Activated CD8-positive, alpha-beta memory T cell treated with anti-CD3 and anti-CD28 coated beads, Interleukin-2, amount 10 ng/mL, durations not matched to agents 7 days and 5 days (primary cell): Measurements from ENCODE around the gene KIFAP3. TPM values are rescaled to one million over a fixed set of nuclear protein-coding genes. Genes with fewer than 3 reads are reported as not detected.
"Not testable (repeated sequence)": the region's sequence is repeated elsewhere in the genome, so short reads cannot be mapped to it uniquely, and the experiment has no call there.

Source experiments
- ATAC-seq: fragments of 150-1000 bp; cut with Tn5 transposase; one replicate; pipeline ENCODE4 v1.10.0; 2021; ENCODE audit warnings: moderate library complexity
- CTCF ChIA-PET: fragments of 350-600 bp; sonication (Branson Sonifier 250); formaldehyde crosslinking; loops from one replicate; lab custom pipeline; 2021; ENCODE audit warnings: antibody characterized with exemption; lab: Charles Lee
- DNase-seq: peaks from one replicate; pipeline ENCODE4 v3.0.0-alpha.2; 2020
- H3K27ac Mint-ChIP-seq: one replicate; pipeline ENCODE4 v1.8.0; 2021; ENCODE audit warnings: mild to moderate bottlenecking, mixed read lengths
- H3K27me3 Mint-ChIP-seq: one replicate; pipeline ENCODE4 v1.8.0; 2021; ENCODE audit warnings: mixed read lengths
- H3K36me3 Mint-ChIP-seq: one replicate; pipeline ENCODE4 v1.8.0; 2021; ENCODE audit warnings: mild to moderate bottlenecking, mixed read lengths
- H3K4me1 Mint-ChIP-seq: one replicate; pipeline ENCODE4 v1.8.0; 2021; ENCODE audit warnings: mixed read lengths
- H3K4me3 Mint-ChIP-seq: one replicate; pipeline ENCODE4 v1.8.0; 2021; ENCODE audit warnings: mild to moderate bottlenecking, moderate library complexity, mixed read lengths
- H3K9me3 Mint-ChIP-seq: one replicate; pipeline ENCODE4 v1.8.0; 2022; ENCODE audit warnings: low read depth, mixed read lengths
- total RNA-seq, 2 experiments: library from RNA; stranded (reverse); gene quantifications; one replicate each; pipeline ENCODE4 v1.2.3, GENCODE V29; 2021

Gene KIFAP3
- total RNA-seq: 10 to 100 TPM; 25.1 to 30.1 TPM

DNA sequence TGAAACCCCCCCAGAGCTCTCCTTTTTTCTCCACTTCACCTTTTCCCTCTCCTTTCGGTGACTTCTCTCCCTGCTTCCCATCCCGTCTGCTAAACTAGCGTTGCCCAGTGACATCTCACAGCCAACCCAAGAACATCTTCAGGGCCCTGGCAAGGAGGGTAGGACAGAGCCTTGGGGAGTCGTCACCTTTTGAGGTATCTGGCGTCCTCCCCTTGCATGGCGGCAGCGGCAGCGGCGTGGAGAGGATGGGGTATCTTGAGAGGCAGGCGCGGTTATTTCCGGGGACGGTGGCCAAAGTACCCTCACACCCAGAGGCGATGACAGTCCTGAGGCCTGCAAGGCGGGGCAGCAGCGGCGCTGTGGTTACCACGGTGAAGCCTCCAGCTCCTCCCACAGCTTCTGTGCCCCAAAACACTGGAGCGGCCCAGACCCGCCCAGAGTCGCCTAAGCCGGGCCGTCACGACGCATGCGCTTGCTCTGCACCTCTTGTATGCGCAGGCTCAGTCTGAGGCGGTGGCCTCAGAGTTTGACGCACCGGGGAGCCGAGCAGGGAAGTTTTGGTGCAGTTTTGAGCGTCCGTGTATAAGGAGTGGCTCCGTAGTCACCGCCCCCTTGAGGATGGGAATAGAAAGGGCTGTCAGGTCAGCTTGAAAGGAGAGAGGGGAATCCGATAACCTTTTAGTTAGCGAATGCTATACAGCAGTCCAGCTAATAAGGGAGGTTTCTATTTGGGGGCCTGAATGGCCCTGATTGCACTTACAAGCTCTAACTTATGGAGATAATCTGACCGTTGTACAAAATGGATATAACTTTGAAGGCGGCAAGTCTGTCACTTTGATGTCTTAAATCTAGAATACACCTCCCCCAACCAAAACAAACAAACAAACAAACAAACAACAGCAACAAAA, at the start of gene KIFAP3:
Gene KIFAP3 (minus strand): TSS at position 446 of the 908 bp plus-strand sequence. CDS start 228 bp downstream, at position 218.
- CTCF ChIA-PET: interaction anchor here (0.6 to 1.6 kb wide), 3 partner anchors 8 to 182 kb away, joined by 3 read pairs; no protein-coding TSS in a partner anchor
- Mint-ChIP-seq H3K9me3 (peaks cover 5% of the 10 kb centered on the region), H3K4me1 (peaks cover 55% of the 10 kb centered on the region), H3K4me3 (peak within 1 kb of the TSS; percentile 90), H3K27me3 (no peaks in the 10 kb centered on the region), H3K36me3 (peaks cover 30% of the 10 kb centered on the region), H3K27ac (peak within 1 kb of the TSS; percentile 97)
- ATAC-seq (peak; percentile 97), DNase-seq (peak; percentile 99)

DNA sequence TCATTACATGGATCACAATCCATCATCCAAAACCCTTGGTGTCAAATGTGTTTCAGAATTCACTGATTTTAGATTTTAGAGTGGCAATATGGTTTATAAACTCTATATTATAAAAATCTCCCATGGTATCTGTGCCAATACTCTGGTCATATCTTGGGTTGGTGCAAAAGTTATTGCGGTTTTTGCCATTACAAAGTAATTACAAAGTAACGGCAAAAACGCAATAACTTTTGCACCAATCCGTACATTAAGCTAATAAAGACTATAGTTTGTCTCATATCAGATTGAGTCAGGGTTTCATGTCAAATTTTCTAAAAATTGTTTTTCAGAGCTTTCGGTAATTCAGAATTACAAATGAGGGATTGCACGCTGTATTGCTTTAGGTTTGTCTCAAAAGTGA, 47.9 kb upstream of the KIFAP3 start:
- H3K9me3 Mint-ChIP-seq: peaks cover 2% of the 10 kb centered on the region
- CTCF ChIA-PET: no interaction called here

DNA sequence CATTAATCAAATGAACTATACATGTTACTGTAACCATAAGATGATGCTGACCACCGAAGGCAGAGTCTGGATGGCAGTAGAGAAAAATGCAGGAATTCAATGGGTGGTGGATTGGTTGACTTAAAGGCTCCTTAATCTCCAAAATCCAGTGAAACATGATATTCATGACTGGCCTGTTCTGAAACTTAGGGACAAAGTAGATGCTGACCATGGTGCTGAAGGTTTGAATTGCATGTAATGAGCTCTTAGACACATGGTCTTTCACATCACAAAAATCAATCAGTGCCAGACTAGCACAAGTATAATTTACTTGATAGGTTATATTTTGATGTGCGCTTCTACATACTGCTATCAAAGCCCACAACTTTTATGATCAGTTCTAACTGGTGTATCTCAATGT, 40.4 kb upstream of the KIFAP3 start:
- Mint-ChIP-seq H3K9me3 (no peaks in the 10 kb centered on the region), H3K27me3 (peaks cover 10% of the 10 kb centered on the region), H3K4me3 (no peak overlapping the region), H3K36me3 (no peaks in the 10 kb centered on the region), H3K27ac (no peak overlapping the region), H3K4me1 (no peaks in the 10 kb centered on the region)
- DNase-seq (no peak), ATAC-seq (no peak)
- CTCF ChIA-PET: no interaction called here

More for the DNA sequence above, 47.9 kb upstream of the KIFAP3 start:
- DNase-seq (no peak), ATAC-seq (no peak)
- H3K27me3 Mint-ChIP-seq: peaks cover 20% of the 10 kb centered on the region
- H3K27ac Mint-ChIP-seq: no peak overlapping the region
- no peaks in the 10 kb centered on the region for H3K4me1 Mint-ChIP-seq
- no peak overlapping the region for H3K4me3 Mint-ChIP-seq
- H3K36me3 Mint-ChIP-seq: no peaks in the 10 kb centered on the region

DNA sequence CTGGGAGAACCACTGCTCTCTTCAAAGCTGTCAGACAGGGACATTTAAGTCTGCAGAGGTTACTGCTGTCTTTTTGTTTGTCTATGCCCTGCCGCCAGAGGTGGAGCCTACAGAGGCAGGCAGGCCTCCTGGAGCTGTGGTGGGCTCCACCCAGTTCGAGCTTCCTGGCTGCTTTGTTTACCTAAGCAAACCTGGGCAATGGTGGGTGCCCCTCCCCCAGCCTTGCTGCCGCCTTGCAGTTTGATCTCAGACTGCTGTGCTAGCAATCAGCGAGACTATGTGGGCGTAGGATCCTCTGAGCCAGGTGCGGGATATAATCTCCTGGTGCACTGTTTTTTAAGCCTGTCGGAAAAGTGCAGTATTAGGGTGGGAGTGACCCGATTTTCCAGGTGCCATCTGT, 38.6 kb upstream of the KIFAP3 start:
- CTCF ChIA-PET, H3K27me3 Mint-ChIP-seq, ATAC-seq: not testable (repeated sequence)

DNA sequence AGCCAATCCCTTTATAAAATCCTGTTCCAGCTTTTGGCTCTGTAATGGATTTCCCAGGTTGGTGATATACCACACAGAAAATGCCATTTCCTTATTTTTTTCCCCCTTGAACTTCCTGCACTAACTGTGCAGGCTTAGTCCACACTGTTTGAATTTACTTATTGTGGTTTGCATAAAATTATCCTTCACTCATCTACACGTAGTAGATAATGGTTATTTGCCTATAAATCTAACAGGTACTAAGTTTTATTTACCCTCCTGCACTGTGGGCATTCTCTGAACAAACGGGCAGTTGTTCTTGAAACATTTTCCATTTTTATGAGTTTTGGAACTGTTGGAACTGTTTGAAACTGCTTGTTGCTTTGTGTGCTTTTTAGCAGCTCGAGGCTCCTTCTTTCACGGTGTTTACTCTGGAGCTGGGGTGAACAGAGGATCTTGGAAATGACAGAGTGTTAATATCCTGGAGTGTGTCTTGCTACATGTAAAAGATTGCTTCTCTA, 23.0 kb upstream of the KIFAP3 start:
- Mint-ChIP-seq H3K36me3 (no peaks in the 10 kb centered on the region), H3K4me3 (no peak overlapping the region), H3K27me3 (peaks cover 37% of the 10 kb centered on the region), H3K9me3 (no peaks in the 10 kb centered on the region), H3K4me1 (no peaks in the 10 kb centered on the region), H3K27ac (no peak overlapping the region)
- CTCF ChIA-PET: no interaction called here
- DNase-seq: no peak
- ATAC-seq: no peak

More for the DNA sequence above, 38.6 kb upstream of the KIFAP3 start:
- H3K4me3 Mint-ChIP-seq, H3K27ac Mint-ChIP-seq, H3K36me3 Mint-ChIP-seq, H3K4me1 Mint-ChIP-seq, H3K9me3 Mint-ChIP-seq, DNase-seq: not testable (repeated sequence)

DNA sequence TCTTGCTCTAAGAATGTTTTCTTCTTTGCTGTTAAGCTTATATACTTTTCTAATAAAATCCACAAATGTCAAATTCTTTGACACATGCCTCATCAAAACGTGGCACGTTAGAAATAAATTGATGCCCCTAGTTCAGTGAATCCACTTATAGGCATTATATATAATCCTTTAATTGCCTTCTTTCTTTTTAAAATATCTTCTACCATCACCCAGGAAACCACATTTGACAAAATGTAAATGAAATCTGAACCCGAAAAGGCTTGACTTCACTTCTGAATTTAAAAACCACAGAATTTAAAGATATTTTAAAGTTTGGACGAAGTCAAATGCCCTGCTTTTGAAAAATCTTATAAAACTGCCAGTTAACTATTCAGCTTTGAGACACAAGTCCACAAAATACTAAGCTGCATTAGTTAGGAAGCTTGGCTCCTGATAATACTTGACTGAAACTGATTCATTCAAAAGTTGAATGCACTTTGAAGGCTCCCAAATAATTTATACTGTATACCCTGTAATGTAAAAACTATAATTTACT, 22.4 kb upstream of the KIFAP3 start:
- Mint-ChIP-seq H3K4me1 (no peaks in the 10 kb centered on the region), H3K9me3 (no peaks in the 10 kb centered on the region), H3K36me3 (no peaks in the 10 kb centered on the region), H3K27me3 (peaks cover 30% of the 10 kb centered on the region), H3K27ac (no peak overlapping the region), H3K4me3 (no peak overlapping the region)
- ATAC-seq (no peak), DNase-seq (no peak)
- CTCF ChIA-PET: no interaction called here

DNA sequence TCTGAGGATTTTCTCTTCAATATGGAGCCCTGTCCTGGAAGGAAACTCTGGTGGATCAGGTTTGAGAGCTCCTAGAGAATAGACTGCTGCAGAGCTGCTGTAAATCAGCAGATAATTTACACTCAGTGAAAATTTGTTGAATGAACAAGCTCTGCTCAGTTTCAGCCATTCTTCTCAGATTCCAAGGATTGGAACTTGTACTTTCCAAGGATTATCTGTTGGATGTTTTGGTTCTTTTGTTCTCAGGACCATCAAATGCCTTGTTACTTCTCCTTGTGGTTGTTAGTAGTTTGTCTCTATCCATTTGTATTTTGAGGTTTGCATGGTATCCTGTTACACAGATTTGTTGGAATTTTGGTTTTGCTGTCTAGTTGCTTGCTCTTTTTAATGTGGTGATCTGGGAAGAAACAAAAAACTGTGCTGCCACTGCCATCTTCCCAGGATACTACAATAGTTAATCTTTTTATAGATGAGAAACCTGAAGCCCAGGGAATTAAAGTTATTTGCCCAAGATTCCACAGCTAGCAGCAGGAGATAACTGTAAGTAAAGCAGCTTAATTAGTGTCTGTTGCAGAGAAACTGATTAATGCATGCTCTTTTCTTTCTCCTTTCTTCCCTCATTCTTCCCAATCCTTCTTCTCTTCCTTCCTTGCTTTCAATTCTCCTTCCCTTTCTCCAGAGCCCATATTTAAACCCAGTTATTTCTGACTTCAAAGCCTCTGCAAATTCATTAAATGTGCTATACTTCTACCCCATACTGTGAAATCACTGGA, 21.7 kb upstream of the KIFAP3 start:
- DNase-seq (no peak), ATAC-seq (no peak)
- Mint-ChIP-seq H3K27me3 (peaks cover 26% of the 10 kb centered on the region), H3K36me3 (no peaks in the 10 kb centered on the region), H3K4me1 (no peaks in the 10 kb centered on the region), H3K9me3 (peaks cover 3% of the 10 kb centered on the region), H3K27ac (no peak overlapping the region), H3K4me3 (no peak overlapping the region)
- CTCF ChIA-PET: no interaction called here

DNA sequence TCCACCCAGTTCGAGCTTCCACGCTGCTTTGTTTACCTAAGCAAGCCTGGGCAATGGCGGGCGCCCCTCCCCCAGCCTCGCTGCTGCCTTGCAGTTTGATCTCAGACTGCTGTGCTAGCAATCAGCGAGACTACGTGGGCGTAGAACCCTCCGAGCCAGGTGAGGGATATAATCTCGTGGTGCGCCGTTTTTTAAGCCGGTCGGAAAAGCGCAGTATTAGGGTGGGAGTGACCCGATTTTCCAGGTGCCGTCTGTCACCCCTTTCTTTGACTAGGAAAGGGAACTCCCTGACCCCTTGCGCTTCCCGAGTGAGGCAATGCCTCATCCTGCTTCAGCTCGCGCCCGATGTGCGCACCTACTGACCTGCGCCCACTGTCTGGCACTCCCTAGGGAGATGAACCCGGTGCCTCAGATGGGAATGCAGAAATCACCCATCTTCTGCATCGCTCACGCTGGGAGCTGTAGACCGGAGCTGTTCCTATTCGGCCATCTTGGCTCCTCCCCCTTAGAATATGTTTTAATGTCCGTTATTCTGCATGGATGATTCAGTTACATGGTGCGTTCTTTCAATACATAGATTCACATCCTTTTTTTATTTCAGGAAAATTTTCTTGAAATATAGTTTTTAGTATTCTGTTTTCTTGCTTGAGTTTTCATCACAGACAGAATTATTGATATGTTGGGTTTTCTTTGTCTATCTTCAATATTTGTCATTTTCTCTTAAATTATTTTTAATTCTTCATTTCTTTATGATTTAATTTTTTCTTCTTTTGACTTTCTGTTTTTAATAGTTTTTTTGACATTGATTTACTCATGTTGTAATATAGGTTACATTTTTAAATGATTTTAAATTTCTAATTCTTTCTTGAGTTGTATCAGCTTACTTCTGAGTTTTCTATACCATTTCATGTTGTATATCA, 20.5 kb upstream of the KIFAP3 start:
- DNase-seq, H3K36me3 Mint-ChIP-seq, ATAC-seq, H3K4me1 Mint-ChIP-seq, H3K9me3 Mint-ChIP-seq, H3K4me3 Mint-ChIP-seq, CTCF ChIA-PET, H3K27ac Mint-ChIP-seq: not testable (repeated sequence)
- peaks cover 23% of the 10 kb centered on the region for H3K27me3 Mint-ChIP-seq

DNA sequence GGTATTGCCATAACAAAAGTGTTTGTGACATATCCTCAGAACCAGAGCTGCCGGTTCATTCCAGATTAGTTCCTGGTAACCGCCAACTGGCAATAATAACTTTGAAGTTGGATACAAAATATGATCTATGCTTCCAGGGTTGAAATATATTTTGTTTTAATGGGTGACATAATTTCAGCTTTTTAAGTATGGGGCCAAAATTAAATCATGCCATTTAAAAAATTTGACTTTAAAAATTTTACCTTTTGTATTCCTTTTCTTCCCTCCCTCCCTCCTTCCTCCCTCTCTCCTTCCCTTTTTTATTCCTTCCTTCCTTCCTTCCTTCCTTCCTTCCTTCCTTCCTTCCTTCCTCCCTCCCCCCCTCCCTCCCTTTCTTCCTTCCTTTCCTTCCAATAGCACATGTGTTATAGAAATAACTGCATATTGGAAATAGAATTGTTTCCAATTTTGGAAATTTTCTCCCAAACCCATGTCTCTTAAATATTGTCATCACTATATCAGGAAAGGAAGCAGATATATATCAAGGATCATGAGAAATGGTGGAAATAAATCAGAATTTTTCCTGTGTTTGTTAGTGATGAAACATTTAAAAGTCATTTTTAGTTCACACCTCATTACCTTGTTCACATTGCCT, 12.0 kb upstream of the KIFAP3 start:
- Mint-ChIP-seq H3K27ac (no peak overlapping the region), H3K4me1 (no peaks in the 10 kb centered on the region), H3K27me3 (peaks cover 13% of the 10 kb centered on the region), H3K9me3 (no peaks in the 10 kb centered on the region), H3K4me3 (no peak overlapping the region), H3K36me3 (no peaks in the 10 kb centered on the region)
- CTCF ChIA-PET: no interaction called here
- no peak for DNase-seq
- no peak for ATAC-seq

DNA sequence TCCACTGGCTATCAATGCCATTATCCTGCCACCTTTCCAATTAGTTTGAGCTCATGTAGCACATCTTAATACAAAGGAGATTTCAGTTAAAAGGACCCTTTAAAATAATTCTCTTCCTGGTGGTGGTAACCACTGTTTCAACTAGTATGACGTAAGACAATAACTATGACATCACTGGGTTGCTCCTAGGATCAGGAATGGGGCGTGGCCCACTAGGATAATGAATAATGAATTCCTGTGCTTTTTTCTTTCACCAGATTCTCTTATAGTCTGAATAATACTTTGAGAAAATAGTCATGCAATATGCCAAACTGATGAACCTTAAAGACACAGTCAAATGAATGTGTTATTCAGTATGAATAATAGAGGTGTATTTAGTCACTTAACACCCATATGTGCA, 10.6 kb upstream of the KIFAP3 start:
- ATAC-seq: no peak
- no peak for DNase-seq
- CTCF ChIA-PET: no interaction called here
- Mint-ChIP-seq H3K27me3 (peaks cover 13% of the 10 kb centered on the region), H3K36me3 (no peaks in the 10 kb centered on the region), H3K4me1 (no peaks in the 10 kb centered on the region), H3K9me3 (no peaks in the 10 kb centered on the region), H3K27ac (no peak overlapping the region), H3K4me3 (no peak overlapping the region)

DNA sequence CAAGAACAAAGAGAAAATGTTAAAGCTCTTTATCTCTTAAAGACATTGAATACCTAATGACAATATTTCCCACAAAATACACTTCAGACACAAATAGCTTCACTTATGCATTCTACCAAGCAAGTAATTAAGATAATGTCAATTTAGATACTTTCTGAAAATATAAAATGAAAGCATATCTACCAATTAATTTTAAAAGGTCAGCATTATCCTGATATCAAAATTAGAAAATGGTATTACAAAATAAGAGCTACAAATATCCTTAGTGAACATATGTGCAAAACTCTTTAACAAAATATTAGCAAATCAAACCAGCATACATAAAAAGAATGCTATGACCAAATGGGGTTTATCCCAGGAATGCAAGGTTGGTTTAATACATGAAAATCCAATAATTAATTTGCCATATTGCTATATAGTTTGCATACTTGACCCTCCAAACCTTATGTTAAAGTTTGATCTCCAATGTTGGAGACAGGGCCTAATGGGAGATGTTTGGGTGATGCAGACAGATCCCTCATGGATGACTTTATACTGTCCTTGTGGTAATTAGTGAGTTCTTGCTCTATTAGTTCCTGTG, 4.2 kb upstream of the KIFAP3 start:
- CTCF ChIA-PET: no interaction called here
- DNase-seq (no peak), ATAC-seq (no peak)
- peaks cover 21% of the 10 kb centered on the region for H3K4me1 Mint-ChIP-seq
- H3K4me3 Mint-ChIP-seq: no peak overlapping the region
- peaks cover 4% of the 10 kb centered on the region for H3K27me3 Mint-ChIP-seq
- no peak overlapping the region for H3K27ac Mint-ChIP-seq
- H3K9me3 Mint-ChIP-seq: peaks cover 3% of the 10 kb centered on the region
- peaks cover 6% of the 10 kb centered on the region for H3K36me3 Mint-ChIP-seq

DNA sequence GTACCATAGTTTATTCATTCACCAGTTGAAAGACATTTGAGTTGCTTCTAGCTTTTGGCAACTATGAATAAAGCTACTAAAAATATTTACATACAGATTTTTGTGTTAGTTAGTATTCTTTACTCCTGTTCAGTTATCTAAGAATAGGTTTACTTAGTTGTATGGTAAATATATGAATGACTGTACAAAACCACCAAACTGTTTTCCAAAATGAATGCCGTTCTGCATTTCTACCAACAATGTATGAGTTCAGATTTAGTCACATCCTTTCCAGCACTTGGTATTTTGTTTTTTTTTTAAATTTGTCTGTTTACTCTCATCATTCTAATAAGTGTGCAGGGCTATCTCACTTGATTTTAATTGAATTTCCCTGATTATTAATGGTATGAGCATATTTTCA, 3.4 kb upstream of the KIFAP3 start:
- no peak overlapping the region for H3K4me3 Mint-ChIP-seq

More for the DNA sequence above, 3.4 kb upstream of the KIFAP3 start:
- Mint-ChIP-seq H3K27ac (no peak overlapping the region), H3K4me1 (peaks cover 27% of the 10 kb centered on the region), H3K9me3 (peaks cover 3% of the 10 kb centered on the region), H3K36me3 (peaks cover 6% of the 10 kb centered on the region), H3K27me3 (no peaks in the 10 kb centered on the region)
- CTCF ChIA-PET: no interaction called here
- DNase-seq: no peak
- no peak for ATAC-seq
